Dermis microvascular lymphatic vessel endothelial cell (primary cell): Measurements from ENCODE around the gene PCYT1A. TPM values are rescaled to one million over a fixed set of nuclear protein-coding genes. Genes with fewer than 3 reads are reported as not detected.
"Not testable (repeated sequence)": the region's sequence is repeated elsewhere in the genome, so short reads cannot be mapped to it uniquely, and the experiment has no call there.

ENCODE experiments used
- DNase-seq, 2 donors: peaks; one replicate each; pipeline versions ENCODE4 v3.0.0 to v3.0.0-alpha.2; 2010; ENCODE audit warnings: low read depth in 2 of 2
- total RNA-seq: library from RNA; depleted of rRNA; stranded (reverse); fragments of >200 nt; gene quantifications from 2 replicates; pipeline ENCODE4 v1.2.1, GENCODE V29; 2014

Gene PCYT1A
- total RNA-seq, 1 donor from 2014 or later, result 48.7 TPM

DNA sequence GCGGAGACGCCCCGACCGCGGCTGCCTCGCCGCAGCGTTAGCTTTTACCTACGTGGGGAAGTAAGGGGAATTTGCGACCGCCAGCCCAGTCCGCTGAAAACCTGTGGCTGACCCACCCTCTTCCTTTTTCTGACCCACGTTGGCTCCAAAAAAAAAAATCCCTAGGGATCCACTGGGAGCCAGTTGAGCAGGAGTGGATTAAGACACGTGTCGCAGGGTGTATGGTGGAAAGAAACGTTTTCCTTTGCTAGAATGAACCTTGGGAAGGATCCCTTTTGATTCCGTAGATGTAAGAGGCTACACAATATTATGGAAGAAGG lies 575 bp upstream of the PCYT1A start:
- peak in 1 of 2 donors; percentile 58 for DNase-seq

DNA sequence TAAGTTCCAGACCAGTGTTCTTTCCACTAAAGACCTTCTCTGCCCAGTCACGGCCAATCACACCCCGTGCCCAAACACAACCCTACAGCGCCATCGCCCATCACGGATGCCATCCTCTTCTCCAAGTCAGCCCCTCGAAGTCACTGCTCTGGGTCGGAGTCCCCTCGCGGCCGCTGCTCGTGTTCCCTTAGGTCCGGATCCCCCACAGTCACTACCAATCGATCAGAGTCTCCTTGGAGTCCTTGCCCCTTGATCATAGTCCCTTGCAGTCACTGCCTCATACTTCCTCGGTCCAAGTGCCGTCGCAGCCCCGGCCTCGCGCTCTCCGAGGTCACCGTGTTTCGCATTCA lies 461 bp downstream of the PCYT1A start:
- DNase-seq, result peak in 1 of 2 donors; percentile 36

- no peak for DNase-seq
These were observed 3.1 kb downstream of the PCYT1A start for GRCh38 chr3:196284396-196284795.

DNA sequence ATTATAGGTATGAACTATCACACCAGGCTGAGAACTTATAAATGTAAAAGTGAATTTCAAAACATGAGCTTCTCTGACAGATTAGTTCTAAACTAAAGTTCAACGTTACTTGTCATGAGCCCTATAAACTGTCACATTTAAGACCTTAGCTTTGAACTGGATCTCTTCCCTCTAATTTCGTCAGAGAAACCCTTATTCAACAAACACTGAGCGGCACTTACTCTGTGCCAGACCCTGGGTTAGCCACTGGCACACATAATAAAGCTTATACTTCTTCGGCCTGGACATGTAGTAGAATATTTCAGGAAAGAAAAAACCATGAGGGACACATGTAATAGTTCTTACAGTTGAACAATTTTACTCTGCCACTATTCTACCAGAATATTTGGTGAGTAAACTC lies 5.6 kb downstream of the PCYT1A start:
- no peak for DNase-seq

- DNase-seq, result no peak
These were observed 6.7 kb downstream of the PCYT1A start for GRCh38 chr3:196280689-196281440.

- no peak for DNase-seq
These were observed 12.4 kb downstream of the PCYT1A start for GRCh38 chr3:196275126-196275525.

- DNase-seq, result no peak
These were observed 12.9 kb downstream of the PCYT1A start for GRCh38 chr3:196274585-196274984.

GRCh38 chr3:196273655-196274054 lies 13.9 kb downstream of the PCYT1A start:
- no peak for DNase-seq

DNA sequence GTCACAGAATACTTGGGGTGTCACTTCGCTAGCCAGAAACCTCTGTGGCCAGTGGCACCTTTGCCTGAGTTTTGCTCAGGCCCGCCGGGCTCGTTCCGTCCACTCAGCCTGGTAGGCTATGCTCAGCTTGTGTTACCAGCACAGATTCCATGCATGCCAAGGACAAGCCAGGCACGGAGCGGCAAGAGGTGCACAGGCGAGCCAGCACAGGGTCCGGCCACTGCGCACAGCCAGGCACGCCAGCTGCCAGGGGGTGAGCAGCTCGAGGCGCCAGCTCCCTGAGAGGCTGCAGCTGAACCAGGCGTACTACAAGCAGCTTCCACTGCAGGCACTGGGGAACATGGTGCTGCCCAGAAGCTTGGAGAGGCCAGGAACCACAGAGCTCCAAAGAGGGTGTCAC lies 14.7 kb downstream of the PCYT1A start:
- no peak for DNase-seq

GRCh38 chr3:196270499-196270898 lies 17.0 kb downstream of the PCYT1A start:
- no peak for DNase-seq

DNA sequence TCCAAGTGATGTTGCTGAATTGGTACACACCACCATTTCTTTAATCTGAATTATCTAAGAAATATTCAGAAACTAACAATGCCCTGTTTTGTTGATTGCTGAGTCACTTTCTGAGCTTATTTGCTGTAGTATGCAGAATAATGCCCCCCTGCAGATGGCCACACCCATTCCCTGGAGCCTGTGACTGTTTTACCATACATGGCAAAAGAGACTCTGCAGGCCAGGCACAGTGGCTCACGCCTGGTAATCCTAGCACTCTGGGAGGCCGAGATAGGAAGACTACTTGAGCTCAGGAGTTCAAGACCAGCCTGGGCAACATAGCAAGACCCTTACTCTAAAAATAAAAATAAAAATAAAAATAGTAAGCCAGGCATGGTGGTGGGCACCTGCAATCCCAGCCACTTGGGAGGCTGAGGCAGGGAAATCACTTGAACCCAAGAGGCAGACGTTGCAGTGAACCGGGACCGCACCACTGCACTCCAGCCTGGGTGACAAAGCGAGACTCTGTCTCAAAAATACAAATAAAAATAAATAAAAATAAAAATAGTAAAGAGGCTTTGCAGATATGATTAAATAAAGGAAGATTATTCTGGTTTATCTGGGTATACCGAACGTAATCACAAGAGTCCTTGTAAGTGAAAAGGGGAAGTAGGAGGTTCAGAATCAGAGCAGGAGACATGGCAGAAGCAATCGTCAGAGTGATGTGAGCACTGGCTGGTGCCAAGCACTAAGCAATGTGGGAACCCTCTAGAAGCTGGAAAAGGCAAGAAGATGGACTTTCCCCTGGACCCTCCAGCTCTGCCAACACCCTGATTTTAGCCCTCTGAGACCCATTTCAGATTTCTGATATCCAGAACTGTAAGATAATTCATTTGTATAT lies 19.0 kb downstream of the PCYT1A start:
- peak in 1 of 2 donors; percentile 19 for DNase-seq

DNA sequence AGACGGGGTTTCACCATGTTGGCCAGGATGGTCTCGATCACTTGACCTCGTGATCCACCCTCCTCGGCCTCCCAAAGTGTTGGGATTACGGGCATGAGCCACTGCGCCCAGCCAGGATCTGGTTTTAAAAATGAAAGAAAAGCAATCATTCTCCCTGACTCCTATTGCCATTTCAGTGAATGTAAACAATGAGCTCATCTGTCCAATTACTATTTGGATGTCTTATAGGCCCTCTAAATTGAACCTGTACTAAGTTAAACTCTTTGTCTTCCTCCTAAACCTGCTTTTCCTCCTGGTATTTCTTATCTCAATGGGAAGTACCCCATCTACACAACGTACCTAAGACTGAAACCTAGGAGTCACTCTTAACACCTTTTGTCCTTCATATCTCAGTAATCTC lies 23.7 kb downstream of the PCYT1A start:
- no peak for DNase-seq

DNA sequence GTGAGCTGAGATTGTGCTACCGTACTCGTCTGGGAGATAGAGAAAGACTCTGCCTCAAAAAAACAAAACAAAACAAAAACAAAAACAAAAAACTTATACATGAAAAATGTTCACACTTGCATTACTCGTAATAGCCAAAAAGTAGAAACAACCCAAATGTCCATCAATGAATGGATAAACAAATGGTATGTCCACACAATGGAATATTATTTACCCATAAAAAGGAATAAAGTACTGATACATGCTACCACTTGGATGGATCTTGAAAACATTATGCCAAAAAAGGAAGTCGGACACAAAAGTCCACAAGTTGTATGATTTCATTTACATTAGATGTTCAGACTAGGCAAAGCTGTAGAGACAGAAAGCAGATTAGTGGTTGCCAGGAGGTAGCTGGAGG lies 26.7 kb downstream of the PCYT1A start:
- DNase-seq, result no peak

- DNase-seq, result no peak
These were observed 31.8 kb downstream of the PCYT1A start for GRCh38 chr3:196255776-196256175.

- DNase-seq, result no peak
These were observed 32.9 kb downstream of the PCYT1A start for GRCh38 chr3:196254376-196255283.

DNA sequence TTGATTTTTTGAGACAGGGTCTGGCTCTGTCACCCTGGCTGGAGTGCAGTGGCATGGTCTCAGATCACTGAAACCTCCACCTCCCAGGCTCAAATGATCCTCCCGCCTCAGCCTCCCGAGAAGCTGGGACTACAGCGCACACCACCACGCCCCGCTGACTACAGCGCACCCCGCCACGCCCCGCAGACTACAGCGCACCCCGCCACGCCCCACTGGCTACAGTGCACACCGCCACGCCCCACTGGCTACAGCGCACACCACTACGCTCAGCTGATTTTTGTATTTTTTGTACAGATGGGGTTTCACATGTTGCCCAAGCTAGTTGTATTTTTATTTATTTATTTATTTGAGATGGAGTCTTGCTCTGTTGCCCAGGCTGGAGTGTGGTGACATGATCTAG lies 35.6 kb downstream of the PCYT1A start:
- DNase-seq, result no peak

- no peak for DNase-seq
These were observed 40.8 kb downstream of the PCYT1A start for GRCh38 chr3:196246612-196247308.

DNA sequence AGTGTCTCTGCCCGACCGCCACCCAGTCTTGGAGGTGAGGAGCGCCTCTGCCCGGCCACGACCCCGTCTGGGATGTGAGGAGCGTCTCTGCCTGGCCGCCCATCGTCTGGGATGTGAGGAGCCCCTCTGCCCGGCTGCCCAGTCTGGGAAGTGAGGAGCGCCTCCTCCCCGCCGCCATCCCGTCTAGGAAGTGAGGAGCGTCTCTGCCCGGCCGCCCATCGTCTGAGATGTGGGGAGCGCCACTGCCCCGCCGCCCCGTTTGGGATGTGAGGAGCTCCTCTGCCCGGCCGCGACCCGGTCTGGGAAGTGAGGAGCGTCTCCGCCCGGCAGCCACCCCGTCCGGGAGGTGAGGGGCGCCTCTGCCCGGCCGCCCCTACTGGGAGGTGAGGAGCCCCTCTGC lies 43.4 kb downstream of the PCYT1A start:
- DNase-seq, result not testable (repeated sequence)

GRCh38 chr3:196241704-196242103 lies 45.8 kb downstream of the PCYT1A start:
- no peak for DNase-seq

DNA sequence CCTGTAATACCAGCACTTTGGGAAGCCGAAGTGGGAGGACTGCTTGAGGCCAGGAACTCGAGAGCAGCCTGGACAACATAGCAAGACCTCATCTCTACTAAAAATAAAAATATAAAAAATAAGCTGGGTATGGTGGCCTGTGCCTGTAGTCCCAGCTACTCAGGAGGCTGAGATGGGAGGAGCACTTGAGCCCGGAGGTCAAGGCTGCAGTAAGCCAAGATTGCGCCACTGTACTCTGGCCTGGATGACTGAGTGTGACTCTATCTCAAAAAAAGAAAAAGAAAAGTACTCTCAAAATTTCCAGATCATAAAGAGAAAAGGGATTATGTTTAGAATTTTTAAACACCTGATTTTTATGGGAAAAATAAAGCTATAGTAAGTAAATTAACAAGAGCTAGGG lies 47.1 kb downstream of the PCYT1A start:
- DNase-seq, result no peak
